WTC11 (cell line): ENCODE results near the gene CPLX3.

ENCODE experiments used
- ATF1 ChIP-seq: sonication (generic); formaldehyde crosslinking; IDR thresholded peaks from 2 replicates; pipeline ENCODE4 v1.8.1; 2023; ENCODE audit warnings: mild to moderate bottlenecking, moderate library complexity, missing genetic modification reagents
- ESRRA ChIP-seq: sonication (generic); formaldehyde crosslinking; IDR thresholded peaks from 2 replicates; pipeline ENCODE4 v1.8.1; 2022; ENCODE audit warnings: mild to moderate bottlenecking, missing genetic modification reagents, borderline replicate concordance
- NFYB ChIP-seq: sonication (generic); formaldehyde crosslinking; conservative IDR thresholded peaks from 2 replicates; pipeline ENCODE4 v1.8.0; 2022; ENCODE audit warnings: low read depth, missing genetic modification reagents
- RORB ChIP-seq: fragments of 250-450 bp; sonication (Bioruptor Pico); IDR thresholded peaks from 2 replicates; pipeline ENCODE4 v1.9.0; 2021; ENCODE audit warnings: mild to moderate bottlenecking
- ZBTB21 ChIP-seq: sonication (generic); formaldehyde crosslinking; IDR thresholded peaks from 2 replicates; pipeline ENCODE4 v1.8.1; 2023; ENCODE audit warnings: mild to moderate bottlenecking, missing genetic modification reagents, borderline replicate concordance
- ZNF263 ChIP-seq: sonication (generic); formaldehyde crosslinking; IDR thresholded peaks from 2 replicates; pipeline ENCODE4 v1.8.1; 2022; ENCODE audit warnings: low read depth, mild to moderate bottlenecking, moderate library complexity, missing genetic modification reagents
- TF ChIP-seq, protein P1 (sequence below): fragments of 200-600 bp; IDR thresholded peaks from 2 replicates; pipeline ENCODE4 v1.8.0; 2022; ENCODE audit warnings: antibody characterized with exemption
- TF ChIP-seq, protein P2 (sequence below): sonication (generic); formaldehyde crosslinking; IDR thresholded peaks from 2 replicates; pipeline ENCODE4 v1.8.1; 2023; ENCODE audit warnings: mild to moderate bottlenecking, missing genetic modification reagents
- TF ChIP-seq, protein P3 (sequence below): sonication (generic); formaldehyde crosslinking; IDR thresholded peaks from 2 replicates; pipeline ENCODE4 v1.8.0; 2022; ENCODE audit warnings: mild to moderate bottlenecking, missing genetic modification reagents
- TF ChIP-seq, protein P4 (sequence below): sonication (generic); formaldehyde crosslinking; IDR thresholded peaks from 2 replicates; pipeline ENCODE4 v1.8.1; 2023; ENCODE audit warnings: mild to moderate bottlenecking, missing genetic modification reagents, moderate library complexity
- TF ChIP-seq, protein P5 (sequence below): sonication (generic); formaldehyde crosslinking; IDR thresholded peaks from 2 replicates; pipeline ENCODE4 v1.8.1; 2022; ENCODE audit warnings: mild to moderate bottlenecking, missing genetic modification reagents, moderate library complexity, borderline replicate concordance
- TF ChIP-seq, protein P6 (sequence below): sonication (generic); formaldehyde crosslinking; IDR thresholded peaks from 2 replicates; pipeline ENCODE4 v1.8.0; 2022; ENCODE audit warnings: mild to moderate bottlenecking, missing genetic modification reagents

DNA sequence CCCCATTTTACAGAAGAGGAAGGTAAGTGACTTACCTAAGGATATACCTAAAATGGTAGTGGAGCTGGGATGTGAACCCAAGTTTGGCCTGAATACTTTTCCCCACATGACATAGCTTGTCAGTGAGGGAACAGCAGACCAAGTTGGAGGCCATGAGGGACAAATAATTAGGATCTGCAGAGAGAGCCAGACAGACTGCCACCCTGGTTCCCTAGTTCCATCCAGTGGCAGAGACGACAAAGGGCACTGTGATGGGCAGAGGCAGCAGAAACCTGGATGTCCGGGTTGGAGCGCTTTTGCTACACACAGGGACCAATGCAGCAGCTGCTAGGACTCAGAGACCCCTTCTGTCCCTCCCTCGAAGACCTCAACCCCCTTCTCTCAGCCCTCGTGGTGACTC lies 1.2 kb downstream of the CPLX3 start:
- TF ChIP-seq, protein P1, sequence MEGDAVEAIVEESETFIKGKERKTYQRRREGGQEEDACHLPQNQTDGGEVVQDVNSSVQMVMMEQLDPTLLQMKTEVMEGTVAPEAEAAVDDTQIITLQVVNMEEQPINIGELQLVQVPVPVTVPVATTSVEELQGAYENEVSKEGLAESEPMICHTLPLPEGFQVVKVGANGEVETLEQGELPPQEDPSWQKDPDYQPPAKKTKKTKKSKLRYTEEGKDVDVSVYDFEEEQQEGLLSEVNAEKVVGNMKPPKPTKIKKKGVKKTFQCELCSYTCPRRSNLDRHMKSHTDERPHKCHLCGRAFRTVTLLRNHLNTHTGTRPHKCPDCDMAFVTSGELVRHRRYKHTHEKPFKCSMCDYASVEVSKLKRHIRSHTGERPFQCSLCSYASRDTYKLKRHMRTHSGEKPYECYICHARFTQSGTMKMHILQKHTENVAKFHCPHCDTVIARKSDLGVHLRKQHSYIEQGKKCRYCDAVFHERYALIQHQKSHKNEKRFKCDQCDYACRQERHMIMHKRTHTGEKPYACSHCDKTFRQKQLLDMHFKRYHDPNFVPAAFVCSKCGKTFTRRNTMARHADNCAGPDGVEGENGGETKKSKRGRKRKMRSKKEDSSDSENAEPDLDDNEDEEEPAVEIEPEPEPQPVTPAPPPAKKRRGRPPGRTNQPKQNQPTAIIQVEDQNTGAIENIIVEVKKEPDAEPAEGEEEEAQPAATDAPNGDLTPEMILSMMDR = no peak
- TF ChIP-seq ZNF263 (CRISPR knock-in tag) (no peak), ESRRA (no peak), RORB (CRISPR knock-in tag) (no peak), NFYB (CRISPR knock-in tag) (no peak), ZBTB21 (CRISPR knock-in tag) (no peak), ATF1 (CRISPR knock-in tag) (no peak)
- TF ChIP-seq, protein P2, sequence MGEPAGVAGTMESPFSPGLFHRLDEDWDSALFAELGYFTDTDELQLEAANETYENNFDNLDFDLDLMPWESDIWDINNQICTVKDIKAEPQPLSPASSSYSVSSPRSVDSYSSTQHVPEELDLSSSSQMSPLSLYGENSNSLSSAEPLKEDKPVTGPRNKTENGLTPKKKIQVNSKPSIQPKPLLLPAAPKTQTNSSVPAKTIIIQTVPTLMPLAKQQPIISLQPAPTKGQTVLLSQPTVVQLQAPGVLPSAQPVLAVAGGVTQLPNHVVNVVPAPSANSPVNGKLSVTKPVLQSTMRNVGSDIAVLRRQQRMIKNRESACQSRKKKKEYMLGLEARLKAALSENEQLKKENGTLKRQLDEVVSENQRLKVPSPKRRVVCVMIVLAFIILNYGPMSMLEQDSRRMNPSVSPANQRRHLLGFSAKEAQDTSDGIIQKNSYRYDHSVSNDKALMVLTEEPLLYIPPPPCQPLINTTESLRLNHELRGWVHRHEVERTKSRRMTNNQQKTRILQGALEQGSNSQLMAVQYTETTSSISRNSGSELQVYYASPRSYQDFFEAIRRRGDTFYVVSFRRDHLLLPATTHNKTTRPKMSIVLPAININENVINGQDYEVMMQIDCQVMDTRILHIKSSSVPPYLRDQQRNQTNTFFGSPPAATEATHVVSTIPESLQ (CRISPR knock-in tag) = no peak
- TF ChIP-seq, protein P3, sequence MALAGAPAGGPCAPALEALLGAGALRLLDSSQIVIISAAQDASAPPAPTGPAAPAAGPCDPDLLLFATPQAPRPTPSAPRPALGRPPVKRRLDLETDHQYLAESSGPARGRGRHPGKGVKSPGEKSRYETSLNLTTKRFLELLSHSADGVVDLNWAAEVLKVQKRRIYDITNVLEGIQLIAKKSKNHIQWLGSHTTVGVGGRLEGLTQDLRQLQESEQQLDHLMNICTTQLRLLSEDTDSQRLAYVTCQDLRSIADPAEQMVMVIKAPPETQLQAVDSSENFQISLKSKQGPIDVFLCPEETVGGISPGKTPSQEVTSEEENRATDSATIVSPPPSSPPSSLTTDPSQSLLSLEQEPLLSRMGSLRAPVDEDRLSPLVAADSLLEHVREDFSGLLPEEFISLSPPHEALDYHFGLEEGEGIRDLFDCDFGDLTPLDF (CRISPR knock-in tag) = no peak
- TF ChIP-seq, protein P4, sequence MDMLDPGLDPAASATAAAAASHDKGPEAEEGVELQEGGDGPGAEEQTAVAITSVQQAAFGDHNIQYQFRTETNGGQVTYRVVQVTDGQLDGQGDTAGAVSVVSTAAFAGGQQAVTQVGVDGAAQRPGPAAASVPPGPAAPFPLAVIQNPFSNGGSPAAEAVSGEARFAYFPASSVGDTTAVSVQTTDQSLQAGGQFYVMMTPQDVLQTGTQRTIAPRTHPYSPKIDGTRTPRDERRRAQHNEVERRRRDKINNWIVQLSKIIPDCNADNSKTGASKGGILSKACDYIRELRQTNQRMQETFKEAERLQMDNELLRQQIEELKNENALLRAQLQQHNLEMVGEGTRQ (CRISPR knock-in tag) = no peak
- TF ChIP-seq, protein P5, sequence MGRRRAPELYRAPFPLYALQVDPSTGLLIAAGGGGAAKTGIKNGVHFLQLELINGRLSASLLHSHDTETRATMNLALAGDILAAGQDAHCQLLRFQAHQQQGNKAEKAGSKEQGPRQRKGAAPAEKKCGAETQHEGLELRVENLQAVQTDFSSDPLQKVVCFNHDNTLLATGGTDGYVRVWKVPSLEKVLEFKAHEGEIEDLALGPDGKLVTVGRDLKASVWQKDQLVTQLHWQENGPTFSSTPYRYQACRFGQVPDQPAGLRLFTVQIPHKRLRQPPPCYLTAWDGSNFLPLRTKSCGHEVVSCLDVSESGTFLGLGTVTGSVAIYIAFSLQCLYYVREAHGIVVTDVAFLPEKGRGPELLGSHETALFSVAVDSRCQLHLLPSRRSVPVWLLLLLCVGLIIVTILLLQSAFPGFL (CRISPR knock-in tag) = no peak
- TF ChIP-seq, protein P6, sequence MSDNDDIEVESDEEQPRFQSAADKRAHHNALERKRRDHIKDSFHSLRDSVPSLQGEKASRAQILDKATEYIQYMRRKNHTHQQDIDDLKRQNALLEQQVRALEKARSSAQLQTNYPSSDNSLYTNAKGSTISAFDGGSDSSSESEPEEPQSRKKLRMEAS = no peak
